Measurements from ENCODE around the gene B3GAT3.

B3GAT3 gene

GRCh38 chr11:62569611-62570010, 52.2 kb downstream of the B3GAT3 start:
- H3K27ac ChIP-seq, result no peak overlapping the region

GRCh38 chr11:62567018-62567633, 54.7 kb downstream of the B3GAT3 start:
- no peak for DNase-seq
- H3K36me3 ChIP-seq, result peaks cover 93% of the 10 kb centered on the region
- no peak for TF ChIP-seq CTCF (IDR thresholded peaks at IDR 0.05; ENCODE audit: low read depth, low read length)
- no peaks in the 10 kb centered on the region for H3K9me3 ChIP-seq (ENCODE audit: severe bottlenecking)
- no peak overlapping the region for H3K4me3 ChIP-seq (ENCODE audit: low read depth, low read length)
- no peaks in the 10 kb centered on the region for H3K27me3 ChIP-seq (ENCODE audit: insufficient read depth, low read depth, severe bottlenecking)
- H3K27ac ChIP-seq, result no peak overlapping the region

More at GRCh38 chr11:62569611-62570010, 52.2 kb downstream of the B3GAT3 start:
- Histone ChIP-seq H3K4me3 (ENCODE audit: low read depth, low read length) (no peak overlapping the region), H3K9me3 (ENCODE audit: severe bottlenecking) (no peaks in the 10 kb centered on the region), H3K36me3 (peaks cover 83% of the 10 kb centered on the region), H3K27me3 (ENCODE audit: insufficient read depth, low read depth, severe bottlenecking) (no peaks in the 10 kb centered on the region)
- DNase-seq, result no peak
- TF ChIP-seq CTCF (IDR thresholded peaks at IDR 0.05; ENCODE audit: low read depth, low read length), result no peak

- DNase-seq, result no peak
- Histone ChIP-seq H3K27me3 (ENCODE audit: insufficient read depth, low read depth, severe bottlenecking) (no peaks in the 10 kb centered on the region), H3K27ac (no peak overlapping the region), H3K9me3 (ENCODE audit: severe bottlenecking) (no peaks in the 10 kb centered on the region), H3K4me3 (ENCODE audit: low read depth, low read length) (no peak overlapping the region), H3K36me3 (peaks cover 86% of the 10 kb centered on the region)
- no peak for TF ChIP-seq CTCF (IDR thresholded peaks at IDR 0.05; ENCODE audit: low read depth, low read length)
These were observed 55.5 kb downstream of the B3GAT3 start for GRCh38 chr11:62566247-62566646.

Measured in WERI-Rb-1 (cell line).